HepG2 (cell line): Measurements from ENCODE around the gene PODXL. TPM values are rescaled to one million over a fixed set of nuclear protein-coding genes. Genes with fewer than 3 reads are reported as not detected.

Experiments
- ATAC-seq: fragments of 200-7000 bp; cut with Tn5 transposase; 3 replicates; pipeline ENCODE4 v1.9.1; 2020; ENCODE audit warnings: mild to moderate bottlenecking, moderate library complexity
- BruUV-seq: library from RNA; stranded (reverse); fragments of 400-500 nt; replicated peaks from 2 replicates; lab custom pipeline; 2021; lab: Mats Ljungman, UMichigan
- CTCF ChIA-PET: fragments of 300-600 bp; formaldehyde crosslinking; extraction: SDS; loops from one replicate; lab custom pipeline; 2021; ENCODE audit warnings: low total read pairs, inconsistent platforms, low intra/inter-chr PET ratio; lab: Yijun Ruan, JAX
- POLR2A ChIA-PET: fragments of 350-600 bp; sonication (Branson Sonifier 250); formaldehyde crosslinking; loops from one replicate; lab custom pipeline; 2020; ENCODE audit warnings: antibody characterized with exemption, inconsistent platforms; lab: Yijun Ruan, JAX
- DNase-seq: peaks from one replicate; pipeline ENCODE4 v3.0.0-alpha.2; 2015; ENCODE audit warnings: low spot score
- FAIRE-seq: peaks from 3 replicates; lab custom pipeline; 2011; peaks lifted over from hg19 to GRCh38; lab: Jason Lieb, UNC
- H2AFZ ChIP-seq: one replicate; pipeline ENCODE4 v1.6.1; 2011; ENCODE audit warnings: low read length, inconsistent platforms
- H3K27ac ChIP-seq: fragments of 300-600 bp; 3 replicates; pipeline ENCODE4 v1.8.0; 2011; ENCODE audit warnings: mixed run types, mild to moderate bottlenecking, mixed read lengths, low read length, inconsistent platforms; ENCODE audit not compliant: insufficient read depth; ENCODE audit errors: extremely low read length
- H3K27me3 ChIP-seq, 2 experiments: fragments of 200-600 bp in 1 of 2; 2 replicates in 1 of 2; 3 replicates in 1 of 2; pipeline versions ENCODE4 v1.6.0 to v1.8.0; 2011; ENCODE audit warnings: low read length in 2 of 2, mild to moderate bottlenecking in 2 of 2, moderate library complexity in 2 of 2, inconsistent platforms in 1 of 2; ENCODE audit not compliant: insufficient read depth in 2 of 2, control insufficient read depth in 1 of 2
- H3K36me3 ChIP-seq, 2 experiments: fragments of 200-600 bp in 1 of 2; replicated peaks in 1 of 2; 2 replicates in 1 of 2; 3 replicates in 1 of 2; pipeline versions ENCODE4 v1.5.1 to v1.8.0; 2011; ENCODE audit warnings: low read length in 2 of 2, inconsistent platforms in 1 of 2; ENCODE audit not compliant: insufficient read depth in 2 of 2, control insufficient read depth in 1 of 2
- H3K4me1 ChIP-seq: 2 replicates; pipeline ENCODE4 v1.5.1; 2012; ENCODE audit warnings: low read length, inconsistent platforms; ENCODE audit not compliant: insufficient read depth
- H3K4me2 ChIP-seq: 2 replicates; pipeline ENCODE4 v1.6.0; 2011; ENCODE audit warnings: low read depth, low read length, inconsistent platforms
- H3K4me3 ChIP-seq, 3 experiments: fragments of 200-600 bp in 1 of 3; sonication (generic), shearing (Covaris generic) in 1 of 3; replicated peaks in 1 of 3; 2 replicates each; pipeline ENCODE4 v1.5.1; 2011 to 2016; ENCODE audit warnings: low read length in 3 of 3, inconsistent platforms in 2 of 3, low read depth in 2 of 3, mild to moderate bottlenecking in 2 of 3, control low read depth in 1 of 3, mixed read lengths in 1 of 3; ENCODE audit not compliant: insufficient read depth in 1 of 3
- H3K79me2 ChIP-seq: one replicate; pipeline ENCODE4 v1.6.1; 2011; ENCODE audit warnings: low read length, inconsistent platforms; ENCODE audit not compliant: insufficient read depth
- H3K9ac ChIP-seq: 2 replicates; pipeline ENCODE4 v1.6.0; 2011; ENCODE audit warnings: mild to moderate bottlenecking, low read depth, low read length, inconsistent platforms; ENCODE audit not compliant: insufficient read depth
- H3K9me3 ChIP-seq: 2 replicates; pipeline ENCODE4 v1.5.1; 2012; ENCODE audit warnings: mild to moderate bottlenecking, low read length
- H4K20me1 ChIP-seq: 2 replicates; pipeline ENCODE4 v1.6.0; 2011; ENCODE audit warnings: inconsistent platforms, mild to moderate bottlenecking, low read length, moderate library complexity; ENCODE audit not compliant: insufficient read depth
- CSRNP2 ChIP-seq: sonication (generic); formaldehyde crosslinking; conservative IDR thresholded peaks from 2 replicates; pipeline ENCODE4 v1.8.0; 2022; ENCODE audit warnings: low read depth, missing genetic modification reagents
- PAXIP1 ChIP-seq: sonication (generic); formaldehyde crosslinking; conservative IDR thresholded peaks from 2 replicates; pipeline ENCODE4 v1.4.0; 2020; ENCODE audit warnings: mild to moderate bottlenecking, missing genetic modification reagents, moderate library complexity
- TRIM22 ChIP-seq: fragments of 450-650 bp; IDR thresholded peaks from 2 replicates; pipeline ENCODE4 v1.6.1; 2017
- ZFP90 ChIP-seq: sonication (generic); formaldehyde crosslinking; IDR thresholded peaks from 2 replicates; pipeline ENCODE4 v1.8.0; 2022; ENCODE audit warnings: missing genetic modification reagents, mild to moderate bottlenecking, inconsistent platforms, borderline replicate concordance
- ZNF382 ChIP-seq: sonication (generic); formaldehyde crosslinking; IDR thresholded peaks from 2 replicates; pipeline ENCODE4 v1.5.0; 2020; ENCODE audit warnings: missing genetic modification reagents, mild to moderate bottlenecking, borderline replicate concordance
- ZNF674 ChIP-seq: sonication (generic); formaldehyde crosslinking; IDR thresholded peaks from 2 replicates; pipeline ENCODE4 v1.5.0; 2020; ENCODE audit warnings: low read depth, mild to moderate bottlenecking, missing genetic modification reagents
- WGBS: methylation state at CpG from one replicate; pipeline ENCODE4 v1.1.6; 2017; ENCODE audit warnings: low lambda C conversion rate; 5-methylcytosine and 5-hydroxymethylcytosine counted together
- in situ Hi-C: cut with HindIII; loops from 2 replicates; pipeline ENCODE4 v1.10.0; 2017; ENCODE audit warnings: low pct_unique_long_range_greater_than_20kb; ENCODE audit not compliant: extremely low pct_ligation_motif_present
- intact Hi-C: fragments of 100-400 bp; cut with micrococcal nuclease; formaldehyde crosslinking; loops from one replicate; pipeline ENCODE4 v1.10.0; 2022; ENCODE audit not compliant: unreplicated experiment
- polyA plus RNA-seq, 8 experiments: library from polyadenylated mRNA; depleted of rRNA in 3 of 8; stranded (reverse) in 7 of 8; unstranded in 1 of 8; fragments of >200 nt; fragmentation: Illumina TruSeq in 4 of 8; extraction: Trizol in 4 of 8; gene quantifications; 2 replicates each; pipeline versions ENCODE4 v1.2.1 to v1.2.3, GENCODE V29; 2011 to 2016; ENCODE audit warnings: low read depth in 4 of 8, missing spikeins in 1 of 8, mixed read lengths in 1 of 8; ENCODE audit not compliant: insufficient read depth in 1 of 8
- total RNA-seq, 5 experiments: library from RNA; depleted of rRNA; stranded (reverse); fragments of >200 nt; fragmentation: Illumina TruSeq; extraction: Trizol; gene quantifications; 2 replicates each; pipeline ENCODE4 v1.2.3, GENCODE V29; 2016; ENCODE audit warnings: low read depth in 1 of 5
- TF ChIP-seq, protein P1 (sequence below): sonication (generic); formaldehyde crosslinking; IDR thresholded peaks from 2 replicates; pipeline ENCODE4 v1.5.1; 2020; ENCODE audit warnings: mild to moderate bottlenecking, missing genetic modification reagents, moderate library complexity
- TF ChIP-seq, protein P2 (sequence below): sonication (generic); formaldehyde crosslinking; IDR thresholded peaks from 2 replicates; pipeline ENCODE4 v1.8.1; 2023; ENCODE audit warnings: missing genetic modification reagents, mild to moderate bottlenecking, borderline replicate concordance

PODXL gene
- total and polyA plus RNA-seq, 2 of the 13 experiments (the other 11 are each of a cell fraction or from before 2014, with no cell fraction given), result 0.22 to 0.54 TPM

GRCh38 chr7:131530137-131530536, 26.3 kb downstream of the PODXL start (continued):
- no peak for TF ChIP-seq ZNF382
- TF ChIP-seq, protein P1, sequence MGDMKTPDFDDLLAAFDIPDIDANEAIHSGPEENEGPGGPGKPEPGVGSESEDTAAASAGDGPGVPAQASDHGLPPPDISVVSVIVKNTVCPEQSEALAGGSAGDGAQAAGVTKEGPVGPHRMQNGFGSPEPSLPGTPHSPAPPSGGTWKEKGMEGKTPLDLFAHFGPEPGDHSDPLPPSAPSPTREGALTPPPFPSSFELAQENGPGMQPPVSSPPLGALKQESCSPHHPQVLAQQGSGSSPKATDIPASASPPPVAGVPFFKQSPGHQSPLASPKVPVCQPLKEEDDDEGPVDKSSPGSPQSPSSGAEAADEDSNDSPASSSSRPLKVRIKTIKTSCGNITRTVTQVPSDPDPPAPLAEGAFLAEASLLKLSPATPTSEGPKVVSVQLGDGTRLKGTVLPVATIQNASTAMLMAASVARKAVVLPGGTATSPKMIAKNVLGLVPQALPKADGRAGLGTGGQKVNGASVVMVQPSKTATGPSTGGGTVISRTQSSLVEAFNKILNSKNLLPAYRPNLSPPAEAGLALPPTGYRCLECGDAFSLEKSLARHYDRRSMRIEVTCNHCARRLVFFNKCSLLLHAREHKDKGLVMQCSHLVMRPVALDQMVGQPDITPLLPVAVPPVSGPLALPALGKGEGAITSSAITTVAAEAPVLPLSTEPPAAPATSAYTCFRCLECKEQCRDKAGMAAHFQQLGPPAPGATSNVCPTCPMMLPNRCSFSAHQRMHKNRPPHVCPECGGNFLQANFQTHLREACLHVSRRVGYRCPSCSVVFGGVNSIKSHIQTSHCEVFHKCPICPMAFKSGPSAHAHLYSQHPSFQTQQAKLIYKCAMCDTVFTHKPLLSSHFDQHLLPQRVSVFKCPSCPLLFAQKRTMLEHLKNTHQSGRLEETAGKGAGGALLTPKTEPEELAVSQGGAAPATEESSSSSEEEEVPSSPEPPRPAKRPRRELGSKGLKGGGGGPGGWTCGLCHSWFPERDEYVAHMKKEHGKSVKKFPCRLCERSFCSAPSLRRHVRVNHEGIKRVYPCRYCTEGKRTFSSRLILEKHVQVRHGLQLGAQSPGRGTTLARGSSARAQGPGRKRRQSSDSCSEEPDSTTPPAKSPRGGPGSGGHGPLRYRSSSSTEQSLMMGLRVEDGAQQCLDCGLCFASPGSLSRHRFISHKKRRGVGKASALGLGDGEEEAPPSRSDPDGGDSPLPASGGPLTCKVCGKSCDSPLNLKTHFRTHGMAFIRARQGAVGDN, result no peak
- TF ChIP-seq, protein P2, sequence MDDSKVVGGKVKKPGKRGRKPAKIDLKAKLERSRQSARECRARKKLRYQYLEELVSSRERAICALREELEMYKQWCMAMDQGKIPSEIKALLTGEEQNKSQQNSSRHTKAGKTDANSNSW (CRISPR knock-in tag), result no peak

DNA sequence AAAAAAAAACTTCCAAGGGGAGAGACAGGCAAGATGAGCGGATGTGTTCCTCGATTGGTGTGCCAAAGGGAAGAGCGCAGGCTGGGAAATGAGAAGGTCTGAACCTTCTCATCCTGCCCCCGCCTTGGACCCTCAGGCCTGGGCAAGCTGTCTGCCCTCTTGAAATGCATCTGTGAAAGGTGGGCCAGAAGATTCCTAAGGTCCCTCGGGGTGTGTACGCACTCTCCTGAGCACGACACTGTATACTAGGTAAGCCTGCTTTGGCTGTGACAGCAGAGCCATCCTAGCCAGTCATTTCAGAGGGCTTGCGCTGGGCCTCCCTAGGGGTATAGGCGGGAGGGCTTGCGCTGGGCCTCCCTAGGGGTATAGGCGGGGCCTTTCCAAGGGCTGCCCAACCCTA, 26.8 kb downstream of the PODXL start:
- H3K27me3 ChIP-seq, result peaks cover 1 to 18% of the 10 kb centered on the region in 2 experiments; a peak in 2 of 5 replicates
- no peaks in the 10 kb centered on the region for H3K79me2 ChIP-seq
- H3K4me1 ChIP-seq, result no peaks in the 10 kb centered on the region
- intact Hi-C loops (no loop called here), in situ Hi-C loops (no loop called here)
- no peak for ATAC-seq
- H3K9ac ChIP-seq, result no peak overlapping the region
- no peak for DNase-seq
- H3K27ac ChIP-seq, result no peak overlapping the region
- no peak overlapping the region for H2AFZ ChIP-seq
- 59% methylated on average over 7 of the region's 11 CpGs for WGBS
- no peaks in the 10 kb centered on the region for H3K36me3 ChIP-seq
- POLR2A ChIA-PET, result no interaction called here
- FAIRE-seq, result no peak
- no TSS peak for BruUV-seq
- no peak overlapping the region for H3K4me2 ChIP-seq
- no peaks in the 10 kb centered on the region for H3K9me3 ChIP-seq
- no peaks in the 10 kb centered on the region for H4K20me1 ChIP-seq
- H3K4me3 ChIP-seq, result no peak overlapping the region
- CTCF ChIA-PET, result no interaction called here
- TF ChIP-seq CSRNP2 (no peak), ZNF674 (no peak), TRIM22 (no peak), ZFP90 (CRISPR knock-in tag) (no peak), PAXIP1 (CRISPR knock-in tag) (no peak)
